Glutamatergic neuron (in vitro differentiated cells): Measurements from ENCODE around the gene CCDC63. TPM values are rescaled to one million over a fixed set of nuclear protein-coding genes. Genes with fewer than 3 reads are reported as not detected.

ENCODE experiments used
- DNase-seq: peaks from one replicate; pipeline ENCODE4 v3.0.0; 2022
- H3K27ac Mint-ChIP-seq: one replicate; pipeline ENCODE4 v1.8.0; 2020; ENCODE audit warnings: mild to moderate bottlenecking, mixed read lengths, inconsistent platforms; ENCODE audit not compliant: unreplicated experiment
- H3K27me3 Mint-ChIP-seq: one replicate; pipeline ENCODE4 v1.8.0; 2020; ENCODE audit warnings: mild to moderate bottlenecking, moderate library complexity, mixed read lengths, inconsistent platforms; ENCODE audit not compliant: unreplicated experiment
- H3K36me3 Mint-ChIP-seq: one replicate; pipeline ENCODE4 v1.8.0; 2020; ENCODE audit warnings: mild to moderate bottlenecking, mixed read lengths, inconsistent platforms; ENCODE audit not compliant: unreplicated experiment
- H3K4me1 Mint-ChIP-seq: one replicate; pipeline ENCODE4 v1.8.0; 2020; ENCODE audit warnings: mild to moderate bottlenecking, low read depth, mixed read lengths, inconsistent platforms; ENCODE audit not compliant: unreplicated experiment
- H3K4me3 Mint-ChIP-seq: one replicate; pipeline ENCODE4 v1.8.0; 2020; ENCODE audit warnings: mild to moderate bottlenecking, mixed read lengths, inconsistent platforms; ENCODE audit not compliant: unreplicated experiment
- H3K9me3 Mint-ChIP-seq: one replicate; pipeline ENCODE4 v1.8.0; 2020; ENCODE audit warnings: mild to moderate bottlenecking, moderate library complexity, mixed read lengths, inconsistent platforms; ENCODE audit not compliant: unreplicated experiment
- total RNA-seq: library from RNA; stranded (reverse); fragmentation: NEBNext Ultra II Directional; extraction: Animal tissue kit (Norgen Biotek cat#: 25700); gene quantifications from one replicate; pipeline ENCODE4 v1.2.1, GENCODE V29; 2021; ENCODE audit not compliant: unreplicated experiment
- TF ChIP-seq, protein P1 (sequence below): fragments of 200-600 bp; sonication (generic); IDR thresholded peaks from one replicate; pipeline ENCODE4 v1.5.0; 2021; ENCODE audit not compliant: partially characterized antibody, unreplicated experiment

The CCDC63 gene
- total RNA-seq, 1 donor from 2014 or later, result 0.32 TPM

DNA sequence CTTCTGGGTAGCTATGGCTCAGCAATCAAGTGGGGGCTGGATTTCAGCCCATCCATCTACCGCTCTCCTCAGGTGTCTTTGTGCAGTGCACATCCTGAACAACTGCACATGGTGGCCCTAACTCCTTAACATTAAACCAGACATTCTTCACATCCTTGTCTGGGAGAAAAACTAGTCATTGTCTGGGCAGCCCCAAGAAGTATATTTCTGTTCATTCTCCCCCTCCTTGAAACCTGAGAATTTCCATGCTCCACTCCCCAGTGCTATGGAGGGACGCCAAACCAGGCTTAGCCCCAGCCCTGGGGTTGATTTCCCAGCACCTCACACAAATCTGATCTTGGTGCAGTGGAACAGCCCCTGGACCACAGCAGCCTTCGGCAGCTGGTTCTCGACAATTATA lies 60.2 kb downstream of the CCDC63 start:
- peaks cover 6% of the 10 kb centered on the region for H3K4me1 Mint-ChIP-seq
- peaks cover 12% of the 10 kb centered on the region for H3K27me3 Mint-ChIP-seq
- H3K36me3 Mint-ChIP-seq, result no peaks in the 10 kb centered on the region
- TF ChIP-seq, protein P1, sequence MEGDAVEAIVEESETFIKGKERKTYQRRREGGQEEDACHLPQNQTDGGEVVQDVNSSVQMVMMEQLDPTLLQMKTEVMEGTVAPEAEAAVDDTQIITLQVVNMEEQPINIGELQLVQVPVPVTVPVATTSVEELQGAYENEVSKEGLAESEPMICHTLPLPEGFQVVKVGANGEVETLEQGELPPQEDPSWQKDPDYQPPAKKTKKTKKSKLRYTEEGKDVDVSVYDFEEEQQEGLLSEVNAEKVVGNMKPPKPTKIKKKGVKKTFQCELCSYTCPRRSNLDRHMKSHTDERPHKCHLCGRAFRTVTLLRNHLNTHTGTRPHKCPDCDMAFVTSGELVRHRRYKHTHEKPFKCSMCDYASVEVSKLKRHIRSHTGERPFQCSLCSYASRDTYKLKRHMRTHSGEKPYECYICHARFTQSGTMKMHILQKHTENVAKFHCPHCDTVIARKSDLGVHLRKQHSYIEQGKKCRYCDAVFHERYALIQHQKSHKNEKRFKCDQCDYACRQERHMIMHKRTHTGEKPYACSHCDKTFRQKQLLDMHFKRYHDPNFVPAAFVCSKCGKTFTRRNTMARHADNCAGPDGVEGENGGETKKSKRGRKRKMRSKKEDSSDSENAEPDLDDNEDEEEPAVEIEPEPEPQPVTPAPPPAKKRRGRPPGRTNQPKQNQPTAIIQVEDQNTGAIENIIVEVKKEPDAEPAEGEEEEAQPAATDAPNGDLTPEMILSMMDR, result no peak
- H3K27ac Mint-ChIP-seq, result no peak overlapping the region
- peaks cover 9% of the 10 kb centered on the region for H3K9me3 Mint-ChIP-seq
- DNase-seq, result no peak
- no peak overlapping the region for H3K4me3 Mint-ChIP-seq

DNA sequence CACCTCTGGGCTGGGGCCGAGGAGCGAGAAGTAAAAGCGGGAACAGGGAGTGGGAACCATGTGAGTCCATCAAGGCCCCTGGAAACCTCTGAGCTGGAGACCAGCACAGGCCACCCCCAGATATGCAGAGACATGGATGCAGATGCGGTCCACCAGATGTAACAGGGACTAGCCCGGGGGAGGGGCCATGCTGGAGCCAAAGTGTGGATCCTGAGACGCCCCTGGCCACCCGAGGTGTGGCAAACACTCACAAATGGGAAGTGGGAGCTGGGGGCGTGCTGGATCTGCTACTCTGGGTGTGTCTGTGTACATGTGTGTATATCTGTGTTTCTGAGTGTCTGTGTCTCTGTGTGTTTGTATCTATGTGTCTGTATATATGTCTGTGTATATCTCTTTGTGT lies 60.8 kb downstream of the CCDC63 start:
- TF ChIP-seq, protein P1, result no peak
- DNase-seq, result no peak
- H3K27ac Mint-ChIP-seq, result no peak overlapping the region
- H3K27me3 Mint-ChIP-seq, result peaks cover 12% of the 10 kb centered on the region
- H3K4me3 Mint-ChIP-seq, result no peak overlapping the region
- H3K36me3 Mint-ChIP-seq, result no peaks in the 10 kb centered on the region
- peaks cover 6% of the 10 kb centered on the region for H3K4me1 Mint-ChIP-seq
- peaks cover 6% of the 10 kb centered on the region for H3K9me3 Mint-ChIP-seq

DNA sequence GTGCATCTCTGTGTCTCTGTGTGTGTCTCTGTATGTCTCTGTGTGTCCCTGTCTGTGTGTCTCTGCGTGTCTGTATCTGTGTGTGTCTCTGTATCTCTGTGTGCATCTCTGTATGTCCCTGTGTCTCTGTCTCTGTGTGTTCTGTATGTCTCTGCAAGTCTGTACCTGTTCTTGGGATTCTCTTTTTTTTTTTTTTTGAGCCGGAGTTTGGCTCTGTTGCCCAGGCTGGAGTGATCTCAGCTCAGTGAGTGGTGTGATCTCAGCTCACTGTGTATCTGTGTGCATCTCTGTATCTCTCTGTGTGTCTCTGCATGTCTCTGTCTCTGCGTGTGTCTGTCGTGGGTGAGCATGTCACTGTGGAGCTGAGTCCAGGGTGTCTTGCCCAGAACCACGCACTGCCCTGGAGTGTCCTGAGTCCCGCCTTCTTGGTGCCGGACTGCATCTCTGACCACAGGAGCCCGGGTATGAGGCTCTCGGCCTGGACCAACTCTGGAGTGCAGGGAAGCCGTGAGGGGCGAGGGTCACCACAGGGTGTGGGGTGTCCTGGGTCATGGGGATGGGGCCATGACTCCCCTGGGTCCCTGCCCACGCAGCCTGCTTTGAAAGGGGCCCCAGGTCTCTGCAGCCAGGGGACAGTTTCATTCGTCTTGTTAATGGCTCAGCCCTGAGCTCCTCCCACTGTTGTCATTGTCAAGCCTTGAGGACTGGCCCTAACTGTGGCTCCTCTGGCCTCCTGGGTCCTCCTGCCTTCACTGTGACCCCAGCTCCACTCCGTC lies 61.8 kb downstream of the CCDC63 start:
- Mint-ChIP-seq H3K4me1 (peaks cover 6% of the 10 kb centered on the region), H3K4me3 (no peak overlapping the region), H3K27ac (no peak overlapping the region), H3K36me3 (no peaks in the 10 kb centered on the region), H3K27me3 (peaks cover 11% of the 10 kb centered on the region), H3K9me3 (peaks cover 5% of the 10 kb centered on the region)
- DNase-seq, result no peak
- TF ChIP-seq, protein P1, result no peak

GRCh38 chr12:110912263-110912662 lies 65.5 kb downstream of the CCDC63 start:
- peaks cover 4% of the 10 kb centered on the region for H3K27me3 Mint-ChIP-seq
- no peak overlapping the region for H3K27ac Mint-ChIP-seq
- DNase-seq, result no peak
- TF ChIP-seq, protein P1, result no peak
- H3K4me3 Mint-ChIP-seq, result no peak overlapping the region
- H3K9me3 Mint-ChIP-seq, result peaks cover 4% of the 10 kb centered on the region
- peaks cover 6% of the 10 kb centered on the region for H3K4me1 Mint-ChIP-seq
- no peaks in the 10 kb centered on the region for H3K36me3 Mint-ChIP-seq
